ENCODE results near the gene ATP9A. TPM values are rescaled to one million over a fixed set of nuclear protein-coding genes. Genes with fewer than 3 reads are reported as not detected.

ATP9A gene
- total RNA-seq, 1 experiment from 2014 or later: 12.1 TPM

DNA sequence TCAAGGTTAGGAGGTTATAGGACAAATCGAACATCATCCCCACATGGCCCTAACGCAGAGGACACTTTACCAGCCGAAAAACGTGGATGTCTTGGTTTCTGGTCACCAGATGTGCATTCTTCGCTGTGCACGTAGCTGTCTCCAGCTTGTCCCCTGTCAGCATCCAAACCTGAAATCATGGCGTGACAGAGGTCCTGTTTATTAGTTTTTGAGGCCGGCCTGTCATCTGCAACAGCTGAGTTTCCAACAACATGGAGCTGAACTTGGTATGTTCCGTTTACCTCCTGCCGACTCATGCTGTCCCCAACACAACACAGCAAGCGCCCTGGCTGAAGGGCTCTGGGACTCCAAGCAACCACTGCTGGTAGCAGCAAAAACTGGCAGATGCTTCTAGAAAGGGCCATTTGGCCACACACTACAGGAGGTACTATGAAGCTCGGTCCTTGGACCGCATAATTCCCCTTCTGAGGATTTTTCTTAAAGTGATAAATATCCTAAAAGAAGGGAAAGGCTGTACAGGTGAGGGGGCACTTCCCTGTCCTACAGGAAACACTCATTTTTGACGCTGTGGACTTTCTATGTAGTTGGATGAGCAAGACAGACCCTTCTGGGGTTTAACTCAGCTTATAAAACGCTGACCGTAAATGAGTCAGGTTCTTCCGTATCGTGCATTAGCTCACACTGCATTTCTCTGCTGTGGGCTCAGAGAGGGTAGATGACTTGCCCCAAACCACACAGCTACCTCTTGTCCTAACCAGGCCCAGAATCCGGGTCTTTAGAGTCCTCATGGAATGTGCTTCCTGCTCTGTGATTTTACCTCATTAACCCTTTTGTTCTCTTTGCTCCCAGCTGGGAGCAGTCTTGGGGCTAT is 146.0 kb downstream of the ATP9A start:
- Histone ChIP-seq H3K79me2 (ENCODE audit: insufficient read depth, low read length) (no peaks in the 10 kb centered on the region), H4K20me1 (ENCODE audit: control insufficient read depth, insufficient read depth, insufficient read length) (no peaks in the 10 kb centered on the region), H2BK20ac (ENCODE audit: low read depth, low read length, poor library complexity, severe bottlenecking) (no peak overlapping the region), H2BK5ac (ENCODE audit: insufficient read length, low read length) (no peak overlapping the region), H3K23me2 (ENCODE audit: insufficient read length, low read depth, low read length, poor library complexity, severe bottlenecking) (no peaks in the 10 kb centered on the region), H4K5ac (ENCODE audit: insufficient read length, low read depth, low read length) (no peak overlapping the region), H3K23ac (ENCODE audit: insufficient read length, low read depth, low read length) (no peak overlapping the region), H3K79me1 (ENCODE audit: insufficient read depth, low read depth, low read length, poor library complexity, severe bottlenecking) (no peaks in the 10 kb centered on the region), H2BK12ac (ENCODE audit: insufficient read length, low read depth, low read length) (no peak overlapping the region), H3K4me1 (ENCODE audit: insufficient read depth, low read length) (no peaks in the 10 kb centered on the region), H3K14ac (ENCODE audit: insufficient read depth, low read length) (no peak overlapping the region), H4K8ac (replicated peaks; ENCODE audit: insufficient read length, low read depth, low read length) (no peak overlapping the region), H3K27ac (ENCODE audit: insufficient read length, low read depth, low read length) (no peak overlapping the region), H3K18ac (ENCODE audit: insufficient read length, low read depth, low read length) (no peak overlapping the region), H2BK120ac (ENCODE audit: low read depth, low read length, poor library complexity, severe bottlenecking) (no peak overlapping the region), H3K9ac (ENCODE audit: extremely low read depth, insufficient read length, low read length) (no peak overlapping the region), H3K27me3 (ENCODE audit: insufficient read depth, low read length) (no peaks in the 10 kb centered on the region), H3T11ph (ENCODE audit: low read length) (no peak overlapping the region), H3K9me3 (ENCODE audit: control insufficient read depth, low read depth, low read length) (no peaks in the 10 kb centered on the region), H4K91ac (ENCODE audit: insufficient read length, low read depth, low read length) (no peak overlapping the region), H2AK5ac (ENCODE audit: insufficient read length, low read length) (no peak overlapping the region), H3K4me2 (ENCODE audit: insufficient read depth, insufficient read length, low read length) (no peak overlapping the region), H2AFZ (ENCODE audit: low read length) (no peak overlapping the region), H3K4ac (ENCODE audit: low read depth, low read length) (no peak overlapping the region), H2BK15ac (ENCODE audit: low read depth, low read length) (no peak overlapping the region), H3K56ac (ENCODE audit: insufficient read length, low read depth, low read length) (no peak overlapping the region)
- no peak for DNase-seq
- TF ChIP-seq, protein P1, sequence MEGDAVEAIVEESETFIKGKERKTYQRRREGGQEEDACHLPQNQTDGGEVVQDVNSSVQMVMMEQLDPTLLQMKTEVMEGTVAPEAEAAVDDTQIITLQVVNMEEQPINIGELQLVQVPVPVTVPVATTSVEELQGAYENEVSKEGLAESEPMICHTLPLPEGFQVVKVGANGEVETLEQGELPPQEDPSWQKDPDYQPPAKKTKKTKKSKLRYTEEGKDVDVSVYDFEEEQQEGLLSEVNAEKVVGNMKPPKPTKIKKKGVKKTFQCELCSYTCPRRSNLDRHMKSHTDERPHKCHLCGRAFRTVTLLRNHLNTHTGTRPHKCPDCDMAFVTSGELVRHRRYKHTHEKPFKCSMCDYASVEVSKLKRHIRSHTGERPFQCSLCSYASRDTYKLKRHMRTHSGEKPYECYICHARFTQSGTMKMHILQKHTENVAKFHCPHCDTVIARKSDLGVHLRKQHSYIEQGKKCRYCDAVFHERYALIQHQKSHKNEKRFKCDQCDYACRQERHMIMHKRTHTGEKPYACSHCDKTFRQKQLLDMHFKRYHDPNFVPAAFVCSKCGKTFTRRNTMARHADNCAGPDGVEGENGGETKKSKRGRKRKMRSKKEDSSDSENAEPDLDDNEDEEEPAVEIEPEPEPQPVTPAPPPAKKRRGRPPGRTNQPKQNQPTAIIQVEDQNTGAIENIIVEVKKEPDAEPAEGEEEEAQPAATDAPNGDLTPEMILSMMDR (conservative IDR thresholded peaks at IDR 0.05): no peak
- Mint-ChIP-seq H3K4me3 (no peak overlapping the region), H3K27ac (no peak overlapping the region), H3K36me3 (ENCODE audit: insufficient read depth in 1 of 3, low read depth in 3 of 3) (peaks cover 0 to 6% (median 0%) of the 10 kb centered on the region in 3 experiments; a peak in 1 of 7 replicates), H3K27me3 (ENCODE audit: low read depth) (no peaks in the 10 kb centered on the region), H3K4me1 (peaks cover 6 to 10% of the 10 kb centered on the region in 2 experiments; a peak in 3 of 4 replicates), H3K9me3 (no peaks in the 10 kb centered on the region)
- no CpG with 5 or more reads among the region's 19 CpGs for WGBS (ENCODE audit: extremely low coverage, insufficient read length, low lambda C conversion rate)

All from H9 (cell line).